Central memory CD8-positive, alpha-beta T cell (primary cell): Measurements from ENCODE around the gene COL4A2.

Source experiments
- ATAC-seq: fragments of 150-1000 bp; cut with Tn5 transposase; replicated peaks from 2 replicates; pipeline ENCODE4 v1.10.0; 2022; ENCODE audit warnings: mild to moderate bottlenecking, moderate FRiP score, moderate number of reproducible peaks; ENCODE audit not compliant: poor library complexity, severe bottlenecking; ENCODE audit errors: extremely low read depth
- DNase-seq, 2 donors: peaks; one replicate each; pipeline ENCODE4 v3.0.0; 2021; ENCODE audit warnings: low spot score in 2 of 2
- H3K27ac Mint-ChIP-seq: one replicate; pipeline ENCODE4 v1.8.0; 2022; ENCODE audit warnings: low read depth, mild to moderate bottlenecking, moderate library complexity, mixed read lengths
- H3K27me3 Mint-ChIP-seq: one replicate; pipeline ENCODE4 v1.8.0; 2022; ENCODE audit warnings: mixed read lengths
- H3K36me3 Mint-ChIP-seq: one replicate; pipeline ENCODE4 v1.8.0; 2022; ENCODE audit warnings: mild to moderate bottlenecking, moderate library complexity, mixed read lengths; ENCODE audit not compliant: insufficient read depth
- H3K4me1 Mint-ChIP-seq: one replicate; pipeline ENCODE4 v1.8.0; 2022; ENCODE audit warnings: mixed read lengths
- H3K4me3 Mint-ChIP-seq: one replicate; pipeline ENCODE4 v1.8.0; 2022; ENCODE audit warnings: mild to moderate bottlenecking, moderate library complexity, mixed read lengths
- H3K9me3 Mint-ChIP-seq: one replicate; pipeline ENCODE4 v1.8.0; 2022; ENCODE audit warnings: mixed read lengths

Gene COL4A2

DNA sequence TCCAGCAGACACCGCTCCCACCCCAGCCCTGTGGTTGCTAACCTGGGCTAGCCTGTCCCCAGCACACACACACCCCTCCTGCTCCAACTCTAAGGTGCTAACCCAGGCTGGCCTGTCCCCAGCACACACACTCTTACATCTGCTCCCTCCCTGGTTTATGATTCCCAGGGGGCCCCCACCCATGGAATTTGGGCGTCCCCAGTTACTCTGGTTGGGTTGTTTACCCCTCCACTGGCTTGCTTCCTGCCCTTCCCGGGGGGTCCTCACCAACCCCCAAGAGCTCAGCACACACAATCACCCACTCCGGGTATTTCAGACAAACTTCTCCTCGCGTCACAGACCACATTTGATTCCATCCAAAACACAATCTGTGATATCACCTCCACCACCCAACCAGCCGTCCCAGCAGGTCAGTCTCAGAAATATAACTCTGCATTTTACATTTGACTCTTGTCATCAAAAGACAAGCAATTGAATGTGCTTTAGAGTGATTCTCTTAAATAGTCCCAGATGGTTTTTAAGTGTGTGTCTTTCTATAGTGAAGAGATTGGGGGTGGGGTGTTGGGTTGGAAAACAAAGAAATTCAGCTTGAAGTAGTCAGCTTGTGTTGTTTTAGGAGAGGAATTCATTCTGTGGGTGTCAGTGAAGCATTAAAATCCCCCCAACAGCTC, 20.1 kb downstream of the COL4A2 start:
- no peak overlapping the region for H3K27ac Mint-ChIP-seq
- DNase-seq: no peak
- no peaks in the 10 kb centered on the region for H3K36me3 Mint-ChIP-seq
- no peak for ATAC-seq
- no peaks in the 10 kb centered on the region for H3K9me3 Mint-ChIP-seq
- H3K27me3 Mint-ChIP-seq: peaks cover 38% of the 10 kb centered on the region
- no peak overlapping the region for H3K4me3 Mint-ChIP-seq
- no peaks in the 10 kb centered on the region for H3K4me1 Mint-ChIP-seq

DNA sequence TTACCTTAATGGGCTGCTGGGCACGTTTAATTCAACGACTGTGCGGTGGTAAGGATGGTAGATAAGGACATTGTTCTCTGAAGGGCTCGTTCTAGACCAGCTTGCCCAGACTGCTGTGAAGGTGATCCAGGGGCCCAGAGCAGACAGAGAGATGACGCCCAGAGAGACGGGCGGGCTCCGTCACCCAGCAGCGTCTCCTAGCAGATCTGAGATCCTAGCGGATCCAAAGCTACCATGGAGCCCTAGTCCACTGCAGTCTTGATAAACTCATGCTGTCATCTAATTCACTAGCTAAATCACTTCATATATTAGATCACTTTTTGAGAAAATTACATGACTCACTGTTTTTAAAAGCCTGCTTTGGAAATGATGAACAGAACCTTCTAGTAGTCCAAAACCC, 21.5 kb downstream of the COL4A2 start:
- no peak for DNase-seq
- H3K4me3 Mint-ChIP-seq: no peak overlapping the region
- peaks cover 5% of the 10 kb centered on the region for H3K9me3 Mint-ChIP-seq
- no peak overlapping the region for H3K27ac Mint-ChIP-seq
- peaks cover 39% of the 10 kb centered on the region for H3K27me3 Mint-ChIP-seq
- no peaks in the 10 kb centered on the region for H3K4me1 Mint-ChIP-seq
- no peaks in the 10 kb centered on the region for H3K36me3 Mint-ChIP-seq
- no peak for ATAC-seq

DNA sequence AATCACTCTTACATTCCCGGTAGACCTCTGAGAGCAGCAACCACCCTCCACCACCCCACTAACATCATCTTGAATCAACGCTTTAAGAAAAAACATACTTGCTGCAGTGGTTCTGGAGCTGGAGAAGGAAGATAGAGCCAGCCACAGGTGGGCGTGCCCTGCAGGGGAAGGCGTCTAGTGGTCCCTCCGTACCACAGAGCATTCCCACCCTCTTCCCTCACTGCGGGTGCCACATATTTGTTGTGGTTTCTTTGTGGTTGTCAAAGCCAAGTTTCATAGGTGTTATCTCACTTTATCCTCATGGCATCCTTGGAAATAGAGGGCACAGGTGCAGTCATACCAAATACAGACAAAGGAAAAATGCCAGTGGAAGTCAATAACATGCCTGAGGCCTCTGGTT, 22.2 kb downstream of the COL4A2 start:
- H3K27ac Mint-ChIP-seq: no peak overlapping the region
- peaks cover 41% of the 10 kb centered on the region for H3K27me3 Mint-ChIP-seq
- no peak for DNase-seq
- no peaks in the 10 kb centered on the region for H3K36me3 Mint-ChIP-seq
- H3K4me3 Mint-ChIP-seq: no peak overlapping the region
- H3K4me1 Mint-ChIP-seq: no peaks in the 10 kb centered on the region
- peaks cover 5% of the 10 kb centered on the region for H3K9me3 Mint-ChIP-seq
- no peak for ATAC-seq

DNA sequence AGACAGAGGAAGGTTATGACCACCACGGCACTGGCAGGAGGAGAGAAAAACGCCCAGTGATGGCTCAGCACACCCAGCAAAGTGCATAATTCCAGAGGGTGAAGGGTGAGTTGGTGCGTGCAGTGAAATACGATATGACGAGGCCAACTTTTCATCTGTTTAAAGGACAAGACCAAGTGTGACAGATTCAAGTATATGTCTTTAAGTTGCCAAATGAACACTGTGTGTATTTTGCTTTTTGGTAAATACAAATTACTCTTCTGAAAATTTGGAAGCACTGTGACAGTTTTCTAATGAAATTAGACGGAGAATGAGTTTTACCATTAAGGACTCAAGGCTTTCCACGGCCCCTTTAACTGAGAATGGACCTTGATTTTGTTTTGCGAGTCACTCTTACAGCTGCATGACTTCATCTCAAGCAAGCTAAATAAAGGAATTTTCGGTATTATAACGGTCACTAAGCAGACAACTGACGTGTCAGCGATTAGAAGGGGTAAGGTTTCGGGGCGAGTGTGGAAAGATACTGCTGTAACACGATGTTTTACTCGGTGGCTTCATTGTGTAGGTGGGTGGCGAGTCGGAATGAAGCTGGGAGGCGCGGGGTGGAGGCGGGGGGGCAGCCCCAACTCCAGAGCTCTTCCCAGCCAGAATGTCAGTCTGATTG, 22.8 kb downstream of the COL4A2 start:
- ATAC-seq: no peak
- Mint-ChIP-seq H3K9me3 (peaks cover 5% of the 10 kb centered on the region), H3K4me1 (no peaks in the 10 kb centered on the region), H3K36me3 (no peaks in the 10 kb centered on the region), H3K4me3 (no peak overlapping the region), H3K27me3 (peaks cover 41% of the 10 kb centered on the region), H3K27ac (no peak overlapping the region)
- DNase-seq: no peak

DNA sequence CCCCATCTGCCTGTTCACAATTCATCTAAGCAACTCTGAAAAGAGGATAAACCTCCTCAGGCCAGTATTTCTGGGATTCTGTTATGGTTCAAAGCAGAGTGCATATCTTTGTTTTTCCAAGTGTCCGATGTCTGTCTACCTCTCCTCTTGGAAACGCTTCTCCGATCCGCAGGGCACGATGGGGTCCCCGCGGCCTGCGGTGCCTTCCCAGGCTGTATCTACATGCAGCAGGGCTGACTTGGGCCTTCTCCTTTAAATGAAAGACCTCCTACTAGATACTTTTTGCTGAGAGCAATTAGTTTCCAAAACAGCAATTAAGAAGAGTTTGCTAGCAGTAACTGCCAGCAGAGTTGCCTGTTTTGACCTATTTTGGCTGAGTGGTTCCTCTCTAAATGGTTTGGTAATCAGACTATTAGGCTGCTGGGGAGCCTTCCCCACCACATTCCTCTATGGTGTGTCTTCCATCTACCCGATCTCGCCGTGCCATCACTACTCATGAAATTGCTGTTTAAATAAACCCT, 23.5 kb downstream of the COL4A2 start:
- no peak overlapping the region for H3K27ac Mint-ChIP-seq
- no peaks in the 10 kb centered on the region for H3K36me3 Mint-ChIP-seq
- H3K4me3 Mint-ChIP-seq: no peak overlapping the region
- peaks cover 43% of the 10 kb centered on the region for H3K27me3 Mint-ChIP-seq
- DNase-seq: no peak
- peaks cover 5% of the 10 kb centered on the region for H3K9me3 Mint-ChIP-seq
- no peaks in the 10 kb centered on the region for H3K4me1 Mint-ChIP-seq
- ATAC-seq: no peak

DNA sequence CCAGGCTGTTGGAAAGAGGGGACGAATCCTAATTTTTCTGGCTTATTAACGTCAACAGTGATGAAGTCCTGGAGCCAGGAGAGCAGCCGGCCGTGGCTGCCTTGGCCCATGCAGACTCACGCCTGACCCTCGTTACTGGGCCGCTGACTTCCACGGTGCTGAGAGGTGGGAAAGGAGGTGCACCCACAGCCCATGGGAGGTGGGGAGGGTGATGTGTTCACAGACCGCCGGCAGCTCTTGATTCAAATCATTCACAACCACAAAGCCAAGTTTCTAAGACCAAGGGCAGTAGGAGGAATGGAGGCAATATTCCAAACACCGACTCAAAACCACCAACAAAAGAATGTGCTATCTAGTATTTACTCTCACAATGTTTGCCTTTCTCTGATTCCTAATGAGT, 24.3 kb downstream of the COL4A2 start:
- Mint-ChIP-seq H3K27ac (no peak overlapping the region), H3K36me3 (no peaks in the 10 kb centered on the region), H3K4me1 (no peaks in the 10 kb centered on the region), H3K4me3 (no peak overlapping the region), H3K27me3 (peaks cover 46% of the 10 kb centered on the region), H3K9me3 (peaks cover 5% of the 10 kb centered on the region)
- ATAC-seq: no peak
- no peak for DNase-seq

DNA sequence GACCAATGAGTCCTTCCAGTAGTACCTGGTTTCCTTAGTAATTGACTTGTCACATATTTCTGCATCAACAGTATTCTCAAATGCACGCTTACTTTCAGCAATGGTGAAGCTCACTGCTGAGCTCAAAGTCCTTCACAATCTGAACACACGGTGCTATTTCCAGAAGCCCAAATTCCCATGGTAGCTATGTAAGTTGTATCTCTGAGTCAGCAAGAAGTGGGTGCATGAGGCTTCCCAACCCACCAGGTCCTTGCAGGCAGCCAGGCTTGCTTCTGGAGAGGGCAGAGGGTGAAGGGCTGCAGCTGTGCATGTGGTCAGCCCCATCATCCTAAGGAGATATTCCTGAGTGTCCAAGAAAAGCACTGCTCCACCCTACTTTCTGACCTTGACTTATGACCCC, 25.7 kb downstream of the COL4A2 start:
- peaks cover 5% of the 10 kb centered on the region for H3K9me3 Mint-ChIP-seq

DNA sequence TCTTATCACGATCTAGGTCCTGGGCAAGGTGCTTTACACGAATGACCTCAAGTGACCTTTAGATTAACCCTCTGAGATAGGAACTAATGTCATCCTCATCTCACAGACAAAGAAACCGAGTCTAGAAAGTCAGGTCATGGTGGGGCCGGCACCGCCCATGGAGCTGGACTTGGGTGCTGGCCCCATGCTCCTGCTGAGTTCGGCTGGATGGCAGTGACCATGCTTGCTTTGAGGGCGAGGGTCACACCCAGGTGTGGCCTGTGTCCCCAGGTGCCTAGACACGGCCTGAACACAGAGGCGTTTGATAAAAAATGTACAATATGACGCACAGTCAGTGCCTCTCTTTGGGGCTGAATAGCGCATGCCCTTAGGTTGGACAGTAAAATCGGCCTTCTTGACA, 26.8 kb downstream of the COL4A2 start:
- peaks cover 36% of the 10 kb centered on the region for H3K27me3 Mint-ChIP-seq
- H3K4me1 Mint-ChIP-seq: no peaks in the 10 kb centered on the region
- no peak overlapping the region for H3K27ac Mint-ChIP-seq
- no peak for ATAC-seq
- H3K9me3 Mint-ChIP-seq: peaks cover 5% of the 10 kb centered on the region
- H3K36me3 Mint-ChIP-seq: no peaks in the 10 kb centered on the region
- no peak for DNase-seq
- no peak overlapping the region for H3K4me3 Mint-ChIP-seq

More for the DNA sequence above, 25.7 kb downstream of the COL4A2 start:
- Mint-ChIP-seq H3K27ac (no peak overlapping the region), H3K4me3 (no peak overlapping the region), H3K36me3 (no peaks in the 10 kb centered on the region), H3K4me1 (no peaks in the 10 kb centered on the region), H3K27me3 (peaks cover 32% of the 10 kb centered on the region)
- no peak for DNase-seq
- no peak for ATAC-seq

DNA sequence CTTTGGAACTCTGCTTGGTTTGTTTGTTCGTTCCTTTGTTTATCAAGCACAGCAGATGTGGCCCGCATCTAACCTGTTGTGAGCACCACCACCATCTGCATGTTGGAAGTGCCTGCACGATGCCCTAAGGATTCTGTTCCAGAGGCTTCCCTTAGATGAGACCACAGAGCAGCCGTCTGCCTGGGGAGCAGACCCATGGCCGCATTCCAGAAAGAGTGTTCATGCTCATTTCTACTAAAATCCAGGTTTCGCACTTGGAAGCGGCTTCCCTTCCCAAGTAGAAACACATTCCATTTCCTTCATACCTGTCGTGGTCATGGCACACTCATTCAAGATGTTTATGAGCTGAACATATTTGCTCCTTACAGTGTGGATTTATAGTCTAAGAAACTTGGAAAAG, 27.2 kb downstream of the COL4A2 start:
- ATAC-seq (no peak), DNase-seq (no peak)
- H3K4me3 Mint-ChIP-seq: no peak overlapping the region
- H3K36me3 Mint-ChIP-seq: no peaks in the 10 kb centered on the region
- H3K27ac Mint-ChIP-seq: no peak overlapping the region
- H3K4me1 Mint-ChIP-seq: no peaks in the 10 kb centered on the region
- peaks cover 5% of the 10 kb centered on the region for H3K9me3 Mint-ChIP-seq
- peaks cover 40% of the 10 kb centered on the region for H3K27me3 Mint-ChIP-seq

DNA sequence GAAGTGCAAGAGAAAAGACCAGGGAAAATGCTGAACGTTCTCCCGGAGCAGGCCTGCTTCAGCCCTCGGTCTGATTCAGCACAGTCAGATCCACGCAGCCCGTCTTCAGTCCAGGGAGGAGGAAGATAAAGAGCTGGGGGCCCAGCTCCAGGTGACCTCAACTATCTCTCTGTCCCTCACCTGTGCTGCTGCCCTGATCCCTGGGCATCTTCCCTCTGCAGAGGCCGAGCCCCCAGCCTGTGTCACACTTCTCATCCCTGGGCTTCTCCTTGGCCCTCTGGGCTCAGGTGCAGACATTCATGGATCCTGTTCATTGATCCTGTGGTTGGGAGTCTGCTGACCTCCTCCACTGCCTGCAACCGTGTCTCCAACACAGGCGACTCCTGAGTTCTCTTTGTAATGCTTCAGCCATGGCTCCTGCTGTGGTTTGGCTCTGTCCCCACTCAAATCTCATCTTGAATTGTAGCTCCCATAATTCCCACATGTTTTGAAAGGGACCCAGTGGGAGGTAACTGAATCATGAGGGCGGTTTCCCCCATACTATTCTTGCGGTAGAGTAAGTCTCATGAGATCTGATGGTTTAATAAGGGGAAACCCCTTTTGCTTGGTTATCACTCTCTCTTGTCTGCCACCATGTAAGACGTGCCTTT, 27.9 kb downstream of the COL4A2 start:
- peaks cover 47% of the 10 kb centered on the region for H3K27me3 Mint-ChIP-seq
- no peak overlapping the region for H3K27ac Mint-ChIP-seq
- H3K36me3 Mint-ChIP-seq: no peaks in the 10 kb centered on the region
- H3K4me3 Mint-ChIP-seq: no peak overlapping the region
- H3K4me1 Mint-ChIP-seq: peaks cover under 1% of the 10 kb centered on the region
- H3K9me3 Mint-ChIP-seq: peaks cover 5% of the 10 kb centered on the region
- no peak for DNase-seq
- no peak for ATAC-seq

DNA sequence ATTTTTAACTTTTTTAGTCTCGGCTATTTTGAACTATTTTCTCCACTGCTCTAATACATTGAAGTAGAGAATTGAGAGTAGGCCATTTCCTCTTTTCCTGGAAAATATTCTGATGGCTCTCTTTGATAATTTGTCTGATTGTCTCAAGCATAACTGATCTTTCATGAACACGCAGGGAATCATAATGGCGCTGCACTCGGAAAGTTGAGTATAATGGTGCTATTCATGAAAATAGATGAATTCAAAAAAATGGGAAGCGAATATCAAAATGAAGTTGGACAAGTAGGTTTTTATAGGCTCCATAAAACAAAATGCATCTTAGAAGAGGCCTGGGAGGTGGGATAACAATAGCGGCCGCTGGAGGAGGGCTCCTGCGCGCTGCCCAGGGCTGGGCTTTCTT, 29.0 kb downstream of the COL4A2 start:
- Mint-ChIP-seq H3K9me3 (peaks cover 5% of the 10 kb centered on the region), H3K27ac (no peak overlapping the region), H3K36me3 (no peaks in the 10 kb centered on the region), H3K4me1 (peaks cover 12% of the 10 kb centered on the region), H3K4me3 (no peak overlapping the region), H3K27me3 (peaks cover 59% of the 10 kb centered on the region)
- ATAC-seq: no peak
- no peak for DNase-seq

DNA sequence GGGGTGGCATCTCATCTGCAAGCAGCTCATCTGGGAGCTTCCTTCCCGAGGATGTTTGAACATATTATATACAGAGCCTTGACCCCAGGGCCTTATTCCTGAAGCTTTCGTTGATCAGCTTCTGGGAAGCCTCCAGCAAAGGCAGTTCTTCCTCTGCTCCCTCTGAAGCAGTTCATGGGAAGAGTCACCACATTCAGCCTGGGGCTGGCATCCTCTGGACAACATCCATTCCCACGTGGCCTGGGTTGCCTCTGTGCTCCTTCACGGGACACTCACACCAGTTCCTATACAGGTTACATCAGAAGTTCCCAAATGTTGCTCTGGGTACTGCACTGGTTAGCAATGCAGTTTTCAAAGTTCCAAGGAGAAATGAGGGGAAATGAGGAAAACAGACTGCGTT, 29.6 kb downstream of the COL4A2 start:
- ATAC-seq (no peak), DNase-seq (no peak)
- Mint-ChIP-seq H3K9me3 (peaks cover 5% of the 10 kb centered on the region), H3K36me3 (no peaks in the 10 kb centered on the region), H3K27ac (no peak overlapping the region), H3K27me3 (peaks cover 60% of the 10 kb centered on the region), H3K4me3 (no peak overlapping the region), H3K4me1 (peaks cover 17% of the 10 kb centered on the region)

DNA sequence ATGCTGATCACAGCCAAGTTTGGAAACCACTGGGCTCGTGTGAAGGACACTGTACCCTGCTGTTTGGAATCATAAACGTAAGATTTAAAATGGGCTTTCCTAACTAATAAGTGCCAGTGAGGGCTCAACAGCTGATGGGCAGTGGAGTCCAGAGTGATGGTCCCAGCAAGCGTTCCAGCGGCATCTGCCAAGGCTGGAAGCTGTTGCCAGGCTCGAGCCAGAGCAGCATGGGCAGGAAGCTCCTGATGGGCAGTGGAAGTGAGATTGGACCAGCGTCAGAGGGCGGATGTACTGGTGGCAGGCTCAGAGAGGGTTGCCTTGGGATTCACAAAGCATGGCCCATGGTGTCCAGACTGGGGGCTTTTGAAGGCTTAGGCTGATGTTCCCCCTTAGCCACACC, 30.2 kb downstream of the COL4A2 start:
- Mint-ChIP-seq H3K27ac (no peak overlapping the region), H3K36me3 (no peaks in the 10 kb centered on the region), H3K4me1 (peaks cover 17% of the 10 kb centered on the region), H3K27me3 (peaks cover 60% of the 10 kb centered on the region), H3K9me3 (peaks cover 5% of the 10 kb centered on the region), H3K4me3 (no peak overlapping the region)
- DNase-seq: no peak
- ATAC-seq: no peak
